Fibroblast of villous mesenchyme (primary cell): ENCODE data around the gene RXFP1. TPM values are rescaled to one million over a fixed set of nuclear protein-coding genes. Genes with fewer than 3 reads are reported as not detected.

Experiments
- DNase-seq: peaks from one replicate; pipeline ENCODE4 v3.0.0-alpha.2; 2010; ENCODE audit warnings: low read depth
- H3K4me3 ChIP-seq: 2 replicates; pipeline ENCODE4 v1.5.1; 2011; ENCODE audit warnings: low read depth, mild to moderate bottlenecking, low read length
- CTCF ChIP-seq: IDR thresholded peaks from 2 replicates; pipeline ENCODE4 v1.5.1; 2012; ENCODE audit warnings: low read depth, mild to moderate bottlenecking, low read length; ENCODE audit not compliant: insufficient read depth
- total RNA-seq: library from RNA; depleted of rRNA; stranded (reverse); fragments of >200 nt; gene quantifications from 2 replicates; pipeline ENCODE4 v1.2.3, GENCODE V29; 2012

Gene RXFP1
- total RNA-seq, 1 donor, result 1.7 TPM

- no peak for TF ChIP-seq CTCF
- no peak for DNase-seq
- no peak overlapping the region for H3K4me3 ChIP-seq
These were observed 143.1 kb downstream of the RXFP1 start for GRCh38 chr4:158664806-158665205.

- DNase-seq, result no peak
- no peak overlapping the region for H3K4me3 ChIP-seq
- TF ChIP-seq CTCF, result no peak
These were observed 145.2 kb downstream of the RXFP1 start for GRCh38 chr4:158666892-158667291.

GRCh38 chr4:158667651-158668198 lies 146.0 kb downstream of the RXFP1 start:
- H3K4me3 ChIP-seq, result no peak overlapping the region
- DNase-seq, result peak; percentile 51
- peak; percentile 69 for TF ChIP-seq CTCF

- no peak for DNase-seq
- TF ChIP-seq CTCF, result no peak
These were observed 147.6 kb downstream of the RXFP1 start for GRCh38 chr4:158669310-158669709.

GRCh38 chr4:158670975-158671664 lies 149.4 kb downstream of the RXFP1 start:
- DNase-seq, result peak; percentile 82
- no peak for TF ChIP-seq CTCF
- peak overlapping the region; percentile 96 for H3K4me3 ChIP-seq

More at GRCh38 chr4:158669310-158669709, 147.6 kb downstream of the RXFP1 start:
- H3K4me3 ChIP-seq, result no peak overlapping the region

- peak within 1 kb of the TSS; percentile 96 for H3K4me3 ChIP-seq
- DNase-seq, result no peak
- TF ChIP-seq CTCF, result no peak
These were observed 149.9 kb downstream of the RXFP1 start, which contains the start of gene C4orf46 for GRCh38 chr4:158671665-158671914. Gene C4orf46, minus strand, starts transcription at chr4:158671887. Its CDS starts 86 bp downstream, at chr4:158671801.
